GM18507 (cell line): ENCODE data around the gene KLK1.
"Not testable (repeated sequence)": the region's sequence is repeated elsewhere in the genome, so short reads cannot be mapped to it uniquely, and the experiment has no call there.

Experiments used
- DNase-seq: peaks from one replicate; pipeline ENCODE4 v3.0.0; 2011; ENCODE audit warnings: low read depth; ENCODE audit not compliant: insufficient read length; ENCODE audit errors: extremely low spot score
- FAIRE-seq: peaks from 2 replicates; lab custom pipeline; 2011; peaks lifted over from hg19 to GRCh38; lab: Jason Lieb, UNC

KLK1 gene

GRCh38 chr19:50772912-50773311 is 50.7 kb downstream of the KLK1 start:
- not testable (repeated sequence) for FAIRE-seq, DNase-seq

- DNase-seq (no peak), FAIRE-seq (no peak)
These were observed 51.1 kb downstream of the KLK1 start for GRCh38 chr19:50772476-50772875.

- DNase-seq (no peak), FAIRE-seq (no peak)
These were observed 52.7 kb downstream of the KLK1 start for GRCh38 chr19:50770888-50771287.

GRCh38 chr19:50770164-50770563 is 53.4 kb downstream of the KLK1 start, which contains the start of gene GPR32:
TSS of gene GPR32 (plus strand) at chr19:50770464. CDS start at chr19:50770601, 137 bp downstream.
- FAIRE-seq, DNase-seq: not testable (repeated sequence)
